K562 (cell line): ENCODE measurements around the gene RRAS. TPM values are rescaled to one million over a fixed set of nuclear protein-coding genes. Genes with fewer than 3 reads are reported as not detected.

Source experiments
- ATF1 ChIP-seq, 2 experiments: fragments of 450-650 bp in 1 of 2; IDR thresholded peaks; 2 replicates each; pipeline ENCODE4 v1.6.1; 2016; ENCODE audit warnings: missing compliant biosample characterization in 1 of 2, missing genetic modification characterization in 1 of 2
- DEAF1 ChIP-seq: fragments of 450-650 bp; formaldehyde crosslinking; IDR thresholded peaks from 2 replicates; pipeline ENCODE4 v1.4.0; 2020; ENCODE audit warnings: mild to moderate bottlenecking, moderate library complexity
- E2F6 ChIP-seq, 2 experiments: IDR thresholded peaks; 2 replicates each; pipeline ENCODE4 v1.6.1; 2011; ENCODE audit warnings: borderline replicate concordance in 1 of 2, control low read depth in 1 of 2, low read depth in 1 of 2, low read length in 1 of 2, mild to moderate bottlenecking in 1 of 2, mixed read lengths in 1 of 2, moderate library complexity in 1 of 2; ENCODE audit not compliant: insufficient read depth in 1 of 2, insufficient read length in 1 of 2, poor library complexity in 1 of 2, severe bottlenecking in 1 of 2; ENCODE audit errors: extremely low read depth in 1 of 2
- EWSR1 ChIP-seq: fragments of 450-650 bp; IDR thresholded peaks from 2 replicates; pipeline ENCODE4 v1.6.1; 2018; ENCODE audit warnings: borderline replicate concordance, mild to moderate bottlenecking, low read depth, moderate library complexity; ENCODE audit not compliant: partially characterized antibody
- GTF3C2 ChIP-seq: IDR thresholded peaks from 3 replicates; pipeline ENCODE4 v1.6.1; 2011; ENCODE audit warnings: borderline replicate concordance, mild to moderate bottlenecking, moderate library complexity; ENCODE audit not compliant: insufficient read length; ENCODE audit errors: extremely low read depth
- HMG20A ChIP-seq: fragments of 450-650 bp; formaldehyde crosslinking; conservative IDR thresholded peaks from 2 replicates; pipeline ENCODE4 v1.4.0; 2020; ENCODE audit warnings: mild to moderate bottlenecking, mixed read lengths
- KDM2B ChIP-seq: fragments of 250-450 bp; sonication (Bioruptor Pico); IDR thresholded peaks from 2 replicates; pipeline ENCODE4 v1.8.0; 2021; ENCODE audit warnings: mild to moderate bottlenecking, moderate library complexity
- KHSRP ChIP-seq: fragments of 450-650 bp; IDR thresholded peaks from 2 replicates; pipeline ENCODE4 v1.6.1; 2017
- MAFF ChIP-seq: IDR thresholded peaks from 2 replicates; pipeline ENCODE4 v1.6.1; 2012; ENCODE audit warnings: low read length, improper control_type of control experiment
- MBD2 ChIP-seq: sonication (generic); IDR thresholded peaks from 2 replicates; pipeline ENCODE4 v1.6.1; 2016; ENCODE audit warnings: low read depth, borderline replicate concordance
- NFIX ChIP-seq: fragments of 250-450 bp; sonication (Bioruptor Pico); IDR thresholded peaks from 2 replicates; pipeline ENCODE4 v1.4.0; 2020; ENCODE audit warnings: low read depth, mild to moderate bottlenecking, moderate library complexity
- NKRF ChIP-seq: fragments of 450-650 bp; IDR thresholded peaks from 2 replicates; pipeline ENCODE4 v1.6.1; 2016; ENCODE audit warnings: borderline replicate concordance
- PCBP1 ChIP-seq: fragments of 200-400 bp; formaldehyde crosslinking; IDR thresholded peaks from 2 replicates; pipeline ENCODE4 v1.6.1; 2018; ENCODE audit warnings: mild to moderate bottlenecking, low read depth, low read length; ENCODE audit not compliant: poor library complexity, severe bottlenecking
- SIN3A ChIP-seq, 2 experiments: fragments of 150-350 bp in 1 of 2; IDR thresholded peaks; 2 replicates each; pipeline ENCODE4 v1.6.1; 2011 to 2016; ENCODE audit warnings: borderline replicate concordance in 2 of 2, low read depth in 2 of 2, low read length in 2 of 2, mild to moderate bottlenecking in 2 of 2, moderate library complexity in 2 of 2; ENCODE audit not compliant: control insufficient read depth in 1 of 2
- SRSF7 ChIP-seq: fragments of 200-400 bp; formaldehyde crosslinking; optimal IDR thresholded peaks from 2 replicates; pipeline ENCODE3; 2017; ENCODE audit warnings: mild to moderate bottlenecking, low read depth, low read length
- TBP ChIP-seq: optimal IDR thresholded peaks from 2 replicates; pipeline ENCODE3; 2011; ENCODE audit warnings: low read depth, low read length, improper control_type of control experiment
- ZNF124 ChIP-seq: sonication (generic); formaldehyde crosslinking; IDR thresholded peaks from 2 replicates; pipeline ENCODE4 v1.8.1; 2022; ENCODE audit warnings: missing genetic modification reagents
- ZNF134 ChIP-seq: fragments of 250-450 bp; sonication (Bioruptor Pico); conservative IDR thresholded peaks from 2 replicates; pipeline ENCODE4 v1.4.0; 2020
- ZNF197 ChIP-seq: fragments of 200-800 bp; sonication (Bioruptor generic); IDR thresholded peaks from 2 replicates; pipeline ENCODE4 v1.6.1; 2016; ENCODE audit warnings: low read depth, missing genetic modification characterization, missing compliant biosample characterization
- polyA plus RNA-seq, 8 experiments: library from polyadenylated mRNA; depleted of rRNA in 4 of 8; stranded (reverse) in 5 of 8; unstranded in 3 of 8; fragments of >200 nt; fragmentation: Nextera tagmentation in 2 of 8; fragmentation: Illumina TruSeq in 1 of 8; extraction: Ambion mirVana in 2 of 8; extraction: Trizol in 1 of 8; gene quantifications; 2 replicates each; pipeline versions ENCODE4 v1.2.1 to v1.2.3, GENCODE V29; 2011 to 2014; ENCODE audit warnings: inconsistent platforms in 1 of 8, missing spikeins in 1 of 8
- total RNA-seq, 7 experiments: library from RNA; depleted of rRNA in 6 of 7; stranded (reverse); fragments of >200 nt in 6 of 7; fragmentation: Illumina TruSeq in 2 of 7; extraction: Trizol in 2 of 7; gene quantifications; 2 replicates each; pipeline versions ENCODE4 v1.2.1 to v1.2.3, GENCODE V29; 2011 to 2021; ENCODE audit warnings: low replicate concordance in 1 of 7

RRAS gene
- total and polyA plus RNA-seq, 9 of the 15 experiments (the other 6 are each of a cell fraction or from before 2014, with no cell fraction given), result 0.70 to 17.3 (median 8.2) TPM

- peak; percentile 99 for TF ChIP-seq NKRF
- peak in 1 of 2 experiments; percentile 54 for TF ChIP-seq E2F6 (IDR thresholded peaks at IDR 0.05; ENCODE audit: borderline replicate concordance in 1 of 2, extremely low read depth in 1 of 2, insufficient read depth in 1 of 2, insufficient read length in 1 of 2, low read depth in 1 of 2, low read length in 1 of 2, poor library complexity in 1 of 2, severe bottlenecking in 1 of 2)
- TF ChIP-seq ZNF124 (CRISPR knock-in tag), result no peak
- TF ChIP-seq HMG20A (CRISPR knock-in tag), result no peak
- TF ChIP-seq KDM2B (CRISPR knock-in tag), result no peak
- TF ChIP-seq SRSF7, result no peak
- 0 out of 2 replicates have a peak, but pooled peaks have one; percentile 17 for TF ChIP-seq DEAF1
- no peak for TF ChIP-seq MBD2
- no peak for TF ChIP-seq ZNF197 (CRISPR knock-in tag)
- no peak for TF ChIP-seq KHSRP
- TF ChIP-seq ATF1 (CRISPR knock-in tag; IDR thresholded peaks at IDR 0.05), result no peak
- TF ChIP-seq ATF1 (tag; IDR thresholded peaks at IDR 0.05), result no peak
- TF ChIP-seq NFIX (CRISPR knock-in tag), result no peak
- TF ChIP-seq SIN3A (IDR thresholded peaks at IDR 0.05; ENCODE audit: borderline replicate concordance in 2 of 2, control insufficient read depth in 1 of 2, low read depth in 2 of 2, low read length in 2 of 2), result peak; percentile 94 to 97
- no peak for TF ChIP-seq TBP
- no peak for TF ChIP-seq ZNF134
- no peak for TF ChIP-seq PCBP1
- no peak for TF ChIP-seq GTF3C2
- no peak for TF ChIP-seq MAFF
- no peak for TF ChIP-seq EWSR1
These were observed 37.4 kb upstream of the RRAS start, which contains the start of gene PRMT1 (continued) for GRCh38 chr19:49677231-49677900.
